Effector CD8-positive, alpha-beta T cell (primary cell): ENCODE measurements around the gene RNF4.
"Not testable (repeated sequence)": the region's sequence is repeated elsewhere in the genome, so short reads cannot be mapped to it uniquely, and the experiment has no call there.

Source experiments
- DNase-seq: peaks from one replicate; lab custom pipeline; 2025; lab: John Stamatoyannopoulos, UW

RNF4 gene

DNA sequence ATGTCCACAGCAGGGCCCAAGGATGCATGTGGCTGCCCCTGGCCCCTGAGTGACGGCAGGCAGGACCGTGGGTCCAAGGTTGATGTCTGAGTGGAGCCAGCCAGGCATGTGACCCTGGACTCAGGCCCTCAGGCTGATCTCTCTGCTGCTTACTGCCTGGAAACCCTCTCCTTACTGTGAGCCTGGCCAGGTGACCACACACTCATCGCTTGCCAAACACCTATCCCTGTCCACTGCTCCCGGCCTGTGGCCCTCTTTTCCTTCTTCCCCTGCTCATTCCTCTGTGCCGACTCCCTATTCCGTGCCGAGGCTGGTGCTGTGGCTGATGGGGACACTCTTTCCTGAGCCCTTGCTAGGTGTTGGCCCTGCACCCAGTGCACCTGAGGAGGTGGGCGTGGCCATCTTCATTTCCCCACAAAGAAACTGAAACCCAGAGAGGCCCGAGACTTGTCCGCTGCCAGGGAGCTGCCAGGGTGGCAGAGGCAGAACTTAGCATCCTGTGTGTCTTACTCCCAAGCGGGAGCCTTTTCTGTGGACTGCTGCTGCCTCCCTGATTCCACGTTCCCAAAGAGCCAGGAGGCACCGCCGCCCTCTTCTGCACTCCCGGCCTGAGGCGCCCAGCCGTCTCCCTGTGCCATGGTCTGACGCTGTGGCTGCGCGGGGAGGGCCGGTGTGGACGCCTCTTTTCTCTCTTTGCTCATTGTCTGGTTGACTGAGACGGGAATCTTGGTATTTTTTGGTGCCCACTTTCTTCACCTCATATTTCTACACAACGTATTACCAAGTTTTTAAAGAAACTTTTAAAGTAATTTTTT lies 11.2 kb upstream of the RNF4 start:
- no peak for DNase-seq

DNA sequence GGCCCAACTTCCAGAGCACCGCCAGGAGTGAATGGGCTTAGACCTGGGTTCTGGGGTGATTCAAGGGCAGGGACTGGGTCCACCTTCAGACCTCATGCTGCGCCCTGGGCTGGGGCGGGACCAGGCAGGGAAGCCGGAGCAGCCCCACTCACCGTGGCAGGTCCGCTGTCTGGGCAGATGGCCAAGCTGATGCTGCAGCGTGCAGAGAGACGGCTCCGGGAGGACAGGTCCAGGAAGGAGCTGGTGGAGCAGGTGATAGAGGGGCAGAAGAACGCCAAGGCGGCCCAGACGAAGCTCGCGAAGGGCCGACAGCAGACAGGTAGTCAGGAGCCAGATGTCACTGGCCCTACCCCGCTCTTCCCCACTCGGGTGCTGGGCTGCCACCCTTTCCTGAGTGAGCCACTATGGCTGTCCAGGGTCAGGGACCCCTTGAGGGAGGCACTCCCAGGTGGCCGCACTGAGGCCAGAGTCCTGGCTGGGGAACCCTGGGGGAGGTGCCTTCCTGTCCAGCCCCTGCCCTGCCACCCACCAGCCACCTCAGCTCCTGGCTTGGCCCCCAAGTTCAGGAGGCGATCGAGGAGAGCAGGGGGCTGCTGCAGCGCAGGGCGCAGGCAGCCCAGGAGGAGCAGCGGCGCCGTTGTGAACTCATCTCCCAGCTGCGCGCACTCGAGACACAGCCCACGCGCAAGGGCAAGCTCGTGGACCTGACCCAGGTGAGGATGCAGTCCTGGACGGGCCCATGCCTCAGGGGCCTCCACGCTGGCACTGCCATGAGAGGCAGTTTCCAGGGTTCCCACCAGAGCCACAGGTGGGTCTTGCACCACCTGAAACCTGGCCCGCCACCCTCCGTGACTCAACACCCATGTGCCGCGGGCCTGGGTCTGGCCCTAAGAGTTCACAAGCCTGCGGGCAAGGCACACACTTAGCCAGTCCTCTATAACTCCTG lies 10.1 kb upstream of the RNF4 start:
- no peak for DNase-seq

DNA sequence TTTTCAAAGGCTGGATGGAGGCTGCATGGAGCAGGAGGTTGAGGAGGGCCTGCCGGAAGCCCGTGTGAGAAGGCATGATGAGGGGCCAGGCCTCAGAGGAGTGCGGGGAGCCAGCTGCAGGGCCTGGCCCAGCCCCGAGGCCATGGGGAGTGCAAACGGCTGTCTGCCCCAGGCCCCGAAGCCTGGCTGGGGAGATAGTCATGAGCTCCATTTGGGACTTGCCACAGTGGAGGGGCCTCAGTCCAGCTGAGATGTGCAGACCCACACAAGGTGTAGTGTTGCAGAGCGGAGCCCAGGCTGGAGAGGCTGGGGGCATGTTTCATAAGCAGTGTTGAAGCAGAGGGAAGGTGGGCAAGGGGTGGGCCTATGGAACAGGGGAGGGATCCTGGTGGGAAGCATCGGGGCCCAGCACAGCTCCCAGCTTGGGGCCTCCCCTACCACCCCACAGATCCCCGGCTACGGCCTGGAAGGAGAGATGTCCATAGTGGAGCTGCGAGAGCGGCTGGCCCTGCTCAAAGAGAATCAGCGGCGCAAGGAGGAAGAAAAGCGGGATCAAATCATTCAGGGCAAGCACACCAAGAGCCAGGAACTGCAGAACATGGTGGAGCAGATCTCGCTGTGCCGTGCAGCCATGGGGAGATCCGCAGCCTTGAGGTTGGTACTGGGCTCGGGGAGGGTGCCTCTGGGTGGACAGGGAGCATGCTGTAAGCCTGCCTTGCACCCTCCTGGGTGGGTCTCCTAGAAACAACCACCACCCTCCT lies 9.1 kb upstream of the RNF4 start:
- no peak for DNase-seq

GRCh38 chr4:2461246-2461960 lies 7.5 kb upstream of the RNF4 start:
- DNase-seq, result no peak

- DNase-seq, result peak; percentile 22
Observed at GRCh38 chr4:2462218-2462991, 6.5 kb upstream of the RNF4 start.

- DNase-seq, result no peak
Observed at GRCh38 chr4:2462992-2463762, 5.7 kb upstream of the RNF4 start.

- no peak for DNase-seq
Observed at GRCh38 chr4:2465032-2465431, 3.9 kb upstream of the RNF4 start.

- not testable (repeated sequence) for DNase-seq
Observed at GRCh38 chr4:2465544-2465943, 3.4 kb upstream of the RNF4 start.

GRCh38 chr4:2469192-2469984 lies 482 bp downstream of the RNF4 start:
- peak; percentile 54 for DNase-seq

GRCh38 chr4:2470791-2471190 lies 1.9 kb downstream of the RNF4 start:
- DNase-seq, result no peak

GRCh38 chr4:2472187-2472586 lies 3.3 kb downstream of the RNF4 start:
- no peak for DNase-seq

DNA sequence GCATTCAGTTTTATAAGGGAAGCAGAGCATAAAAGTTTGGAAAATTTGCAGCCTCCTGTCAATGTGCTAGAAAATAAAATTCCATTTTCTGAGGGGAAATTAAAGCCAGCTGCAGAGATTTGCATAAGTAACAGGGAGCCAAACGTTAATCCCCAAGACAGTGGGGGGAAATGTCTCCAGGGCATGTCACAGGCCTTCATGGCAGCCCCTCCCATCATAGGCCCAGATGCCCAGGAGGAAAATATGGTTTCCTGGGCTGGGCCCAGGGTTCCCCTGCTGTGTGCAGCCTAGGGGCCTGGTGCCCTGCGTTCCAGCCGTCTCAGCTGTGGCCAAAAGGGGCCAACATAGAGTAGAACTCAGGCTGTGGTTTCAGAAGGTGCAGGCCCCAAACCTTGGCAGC lies 9.3 kb downstream of the RNF4 start:
- DNase-seq, result no peak

DNA sequence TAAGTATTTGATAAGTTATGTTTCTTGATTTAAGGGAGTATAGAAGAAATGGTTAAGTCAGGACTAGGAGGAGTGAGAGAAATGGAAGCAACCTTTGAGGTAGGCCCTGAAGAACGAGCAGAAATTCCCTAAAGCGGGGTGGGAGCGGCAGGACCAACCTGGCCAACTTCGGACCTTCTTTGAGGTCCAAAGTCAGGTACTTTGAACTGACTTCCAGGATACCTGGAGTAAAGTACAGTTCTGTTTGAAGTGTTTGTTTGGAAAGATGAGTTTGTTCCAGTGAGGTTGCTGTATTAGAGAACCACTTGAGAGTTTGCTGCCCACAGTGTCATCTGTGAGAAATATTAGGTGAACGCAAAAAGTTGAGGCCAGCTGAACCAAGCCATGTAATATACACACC lies 11.7 kb downstream of the RNF4 start:
- DNase-seq, result no peak

- DNase-seq, result no peak
Observed at GRCh38 chr4:2482192-2482591, 13.3 kb downstream of the RNF4 start.

DNA sequence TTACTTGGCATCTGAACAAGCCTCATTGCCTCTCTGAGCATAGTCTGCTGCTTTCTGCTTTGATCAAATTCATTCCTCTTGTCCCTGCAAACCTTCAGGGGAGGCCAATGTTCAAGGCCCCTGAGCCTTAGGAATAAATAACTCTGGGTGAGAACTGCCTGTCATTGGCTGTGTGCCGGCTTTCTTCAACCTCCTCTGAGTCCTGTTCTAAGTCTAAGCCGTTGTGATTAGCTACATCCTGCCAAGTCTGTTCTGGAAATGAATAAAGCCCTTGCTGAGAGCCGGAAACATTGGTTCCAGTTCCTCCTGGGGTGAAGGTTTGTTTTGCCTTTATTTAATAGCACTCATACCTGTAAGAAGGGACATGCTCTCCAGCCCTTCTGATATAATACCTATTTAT lies 13.8 kb downstream of the RNF4 start:
- DNase-seq, result no peak

- no peak for DNase-seq
Observed at GRCh38 chr4:2483237-2483636, 14.3 kb downstream of the RNF4 start.

GRCh38 chr4:2484185-2484584 lies 15.3 kb downstream of the RNF4 start:
- DNase-seq, result no peak

GRCh38 chr4:2484993-2485392 lies 16.1 kb downstream of the RNF4 start:
- DNase-seq, result peak; percentile 18

- no peak for DNase-seq
Observed at GRCh38 chr4:2485956-2486355, 17.1 kb downstream of the RNF4 start.
